SU-DHL-6 (cell line): Measurements from ENCODE around the gene SLC6A3.

ENCODE experiments used
- H2AFZ ChIP-seq: fragments of 200-600 bp; sonication (generic); 2 replicates; pipeline ENCODE4 v1.6.1; 2014; ENCODE audit warnings: low read depth, mild to moderate bottlenecking, moderate library complexity, mixed read lengths, antibody characterized with exemption, low read length; ENCODE audit not compliant: severe bottlenecking
- H3F3A ChIP-seq: fragments of 200-600 bp; shearing (Covaris generic); 2 replicates; pipeline ENCODE4 v1.6.0; 2016; ENCODE audit warnings: antibody characterized with exemption, mild to moderate bottlenecking; ENCODE audit not compliant: insufficient read depth
- H3K27ac ChIP-seq: fragments of 200-600 bp; sonication (generic); 2 replicates; pipeline ENCODE4 v1.5.1; 2016; ENCODE audit warnings: low read depth, mild to moderate bottlenecking, low read length, moderate library complexity, mixed read lengths
- H3K27me3 ChIP-seq: fragments of 200-600 bp; sonication (generic), shearing (Covaris generic); 2 replicates; pipeline ENCODE4 v1.6.0; 2014; ENCODE audit warnings: mild to moderate bottlenecking, low read length
- H3K36me3 ChIP-seq: fragments of 200-600 bp; sonication (generic); 2 replicates; pipeline ENCODE4 v1.6.1; 2014; ENCODE audit warnings: mild to moderate bottlenecking, low read length, mixed read lengths
- H3K4me2 ChIP-seq: fragments of 300-600, 200-600 bp; shearing (Covaris generic), sonication (generic); 2 replicates; pipeline ENCODE4 v1.6.0; 2014; ENCODE audit warnings: low read length, low read depth, mild to moderate bottlenecking; ENCODE audit not compliant: poor library complexity, severe bottlenecking
- H3K4me3 ChIP-seq: fragments of 200-600 bp; sonication (generic); 2 replicates; pipeline ENCODE4 v1.5.1; 2014; ENCODE audit warnings: antibody characterized with exemption, low read length, mild to moderate bottlenecking, mixed read lengths; ENCODE audit not compliant: insufficient read depth, poor library complexity, severe bottlenecking
- H3K79me2 ChIP-seq: fragments of 200-600 bp; sonication (generic); 2 replicates; pipeline ENCODE4 v1.6.1; 2014; ENCODE audit warnings: mild to moderate bottlenecking, low read length, moderate library complexity; ENCODE audit not compliant: insufficient read depth
- H3K9ac ChIP-seq: fragments of 200-600 bp; sonication (generic); 2 replicates; pipeline ENCODE4 v1.7.0; 2014; ENCODE audit warnings: mild to moderate bottlenecking, low read length
- H3K9me2 ChIP-seq: fragments of 200-600 bp; sonication (generic); replicated peaks from 2 replicates; pipeline ENCODE4 v1.6.1; 2014; ENCODE audit warnings: low read length; ENCODE audit not compliant: insufficient read depth
- H3K9me3 ChIP-seq: fragments of 200-600 bp; sonication (generic); 2 replicates; pipeline ENCODE4 v1.6.1; 2014; ENCODE audit warnings: low read length, mixed read lengths; ENCODE audit not compliant: insufficient read depth
- H4K20me1 ChIP-seq: fragments of 200-600 bp; sonication (generic); 2 replicates; pipeline ENCODE4 v1.6.1; 2014; ENCODE audit warnings: low read depth, mild to moderate bottlenecking, antibody characterized with exemption, low read length, moderate library complexity, mixed read lengths
- EZH2phosphoT487 ChIP-seq: fragments of 200-600 bp; sonication (generic), shearing (Covaris generic); conservative IDR thresholded peaks from 2 replicates; pipeline ENCODE4 v1.6.1; 2018; ENCODE audit warnings: mild to moderate bottlenecking, antibody characterized with exemption, low read length, moderate library complexity, mixed read lengths
- TF ChIP-seq, protein P1 (sequence below): fragments of 200-600 bp; sonication (generic); IDR thresholded peaks from one replicate; pipeline ENCODE4 v1.5.1; 2017; ENCODE audit warnings: antibody characterized with exemption, mild to moderate bottlenecking, low read length, moderate library complexity; ENCODE audit not compliant: insufficient read depth, poor library complexity, severe bottlenecking

SLC6A3 gene

GRCh38 chr5:1405121-1405520 is 40.1 kb downstream of the SLC6A3 start:
- TF ChIP-seq EZH2phosphoT487, result no peak
- TF ChIP-seq, protein P1, sequence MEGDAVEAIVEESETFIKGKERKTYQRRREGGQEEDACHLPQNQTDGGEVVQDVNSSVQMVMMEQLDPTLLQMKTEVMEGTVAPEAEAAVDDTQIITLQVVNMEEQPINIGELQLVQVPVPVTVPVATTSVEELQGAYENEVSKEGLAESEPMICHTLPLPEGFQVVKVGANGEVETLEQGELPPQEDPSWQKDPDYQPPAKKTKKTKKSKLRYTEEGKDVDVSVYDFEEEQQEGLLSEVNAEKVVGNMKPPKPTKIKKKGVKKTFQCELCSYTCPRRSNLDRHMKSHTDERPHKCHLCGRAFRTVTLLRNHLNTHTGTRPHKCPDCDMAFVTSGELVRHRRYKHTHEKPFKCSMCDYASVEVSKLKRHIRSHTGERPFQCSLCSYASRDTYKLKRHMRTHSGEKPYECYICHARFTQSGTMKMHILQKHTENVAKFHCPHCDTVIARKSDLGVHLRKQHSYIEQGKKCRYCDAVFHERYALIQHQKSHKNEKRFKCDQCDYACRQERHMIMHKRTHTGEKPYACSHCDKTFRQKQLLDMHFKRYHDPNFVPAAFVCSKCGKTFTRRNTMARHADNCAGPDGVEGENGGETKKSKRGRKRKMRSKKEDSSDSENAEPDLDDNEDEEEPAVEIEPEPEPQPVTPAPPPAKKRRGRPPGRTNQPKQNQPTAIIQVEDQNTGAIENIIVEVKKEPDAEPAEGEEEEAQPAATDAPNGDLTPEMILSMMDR, result no peak
- Histone ChIP-seq H3K36me3 (no peaks in the 10 kb centered on the region), H3K27me3 (no peaks in the 10 kb centered on the region)

DNA sequence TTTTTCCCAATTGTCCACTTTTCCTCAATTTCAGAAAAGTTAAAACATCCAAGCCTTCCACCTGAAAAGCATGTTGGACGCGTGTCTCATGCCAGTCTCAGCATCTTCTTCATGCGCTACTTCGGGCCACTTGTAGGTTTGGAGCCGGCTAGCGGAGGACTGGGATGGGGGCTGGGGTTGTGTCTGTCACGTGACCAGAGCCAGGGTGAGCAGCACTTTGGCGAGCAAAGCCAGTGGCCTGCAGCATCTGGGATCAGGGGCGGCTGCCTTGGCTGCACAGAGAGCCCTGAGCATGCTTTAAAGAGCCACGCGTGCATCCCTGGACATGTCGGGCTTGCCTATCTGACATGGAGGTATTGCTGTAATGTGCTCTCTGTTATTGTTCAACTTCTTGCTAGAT is 41.2 kb downstream of the SLC6A3 start:
- Histone ChIP-seq H3K4me3 (no peak overlapping the region), H3F3A (no peaks in the 10 kb centered on the region), H4K20me1 (no peaks in the 10 kb centered on the region), H3K36me3 (no peaks in the 10 kb centered on the region), H3K79me2 (no peaks in the 10 kb centered on the region), H3K27me3 (no peaks in the 10 kb centered on the region), H3K9me3 (no peaks in the 10 kb centered on the region), H2AFZ (no peak overlapping the region), H3K27ac (no peak overlapping the region), H3K9me2 (no peaks in the 10 kb centered on the region), H3K9ac (no peak overlapping the region), H3K4me2 (no peak overlapping the region)
- TF ChIP-seq, protein P1, result no peak
- no peak for TF ChIP-seq EZH2phosphoT487

More at GRCh38 chr5:1405121-1405520, 40.1 kb downstream of the SLC6A3 start:
- Histone ChIP-seq H3F3A (no peaks in the 10 kb centered on the region), H4K20me1 (no peaks in the 10 kb centered on the region), H3K9me2 (no peaks in the 10 kb centered on the region), H3K4me3 (no peak overlapping the region), H3K4me2 (no peak overlapping the region), H3K27ac (no peak overlapping the region), H3K9ac (no peak overlapping the region), H2AFZ (no peak overlapping the region), H3K9me3 (no peaks in the 10 kb centered on the region), H3K79me2 (no peaks in the 10 kb centered on the region)

- H3K27me3 ChIP-seq, result no peaks in the 10 kb centered on the region
- no peaks in the 10 kb centered on the region for H3K36me3 ChIP-seq
- no peaks in the 10 kb centered on the region for H4K20me1 ChIP-seq
- H3K9me2 ChIP-seq, result no peaks in the 10 kb centered on the region
- TF ChIP-seq, protein P1, result no peak
- no peaks in the 10 kb centered on the region for H3K79me2 ChIP-seq
- H3K9me3 ChIP-seq, result no peaks in the 10 kb centered on the region
- no peaks in the 10 kb centered on the region for H3F3A ChIP-seq
- H3K27ac ChIP-seq, result no peak overlapping the region
- H3K9ac ChIP-seq, result no peak overlapping the region
- H2AFZ ChIP-seq, result no peak overlapping the region
- H3K4me3 ChIP-seq, result no peak overlapping the region
- no peak overlapping the region for H3K4me2 ChIP-seq
Observed at GRCh38 chr5:1402611-1403255, 42.5 kb downstream of the SLC6A3 start.
